Large intestine (tissue), 12 donors: Measurements from ENCODE around the gene CAVIN1. TPM values are rescaled to one million over a fixed set of nuclear protein-coding genes. Genes with fewer than 3 reads are reported as not detected.

ENCODE experiments used
- DNase-seq, 2 donors: peaks; one replicate each; pipeline versions ENCODE4 v3.0.0 to v3.0.0-alpha.2; 2013
- H3K27ac ChIP-seq: one replicate; pipeline ENCODE4 v1.5.1; 2013; ENCODE audit warnings: low read length
- H3K27me3 ChIP-seq: 2 replicates; pipeline ENCODE4 v1.6.1; 2013; ENCODE audit warnings: low read length; ENCODE audit not compliant: control insufficient read depth, insufficient read depth
- H3K36me3 ChIP-seq: 2 replicates; pipeline ENCODE4 v1.6.1; 2013; ENCODE audit warnings: low read length; ENCODE audit not compliant: control insufficient read depth, insufficient read depth
- H3K4me1 ChIP-seq: one replicate; pipeline ENCODE4 v1.6.1; 2013; ENCODE audit warnings: low read length; ENCODE audit not compliant: control insufficient read depth, insufficient read depth
- H3K4me3 ChIP-seq: one replicate; pipeline ENCODE4 v1.5.1; 2013; ENCODE audit warnings: low read length
- H3K9me3 ChIP-seq: one replicate; pipeline ENCODE4 v1.6.1; 2013; ENCODE audit warnings: mild to moderate bottlenecking, low read depth, low read length, moderate library complexity; ENCODE audit not compliant: control insufficient read depth
- WGBS: methylation state at CpG from one replicate; pipeline ENCODE4 v1.1.5; 2013; ENCODE audit warnings: low lambda C conversion rate; ENCODE audit not compliant: insufficient coverage; 5-methylcytosine and 5-hydroxymethylcytosine counted together
- long read RNA-seq, 11 donors: transcript quantifications; one replicate each; lab custom pipeline, GENCODE V29; 2026
- polyA plus RNA-seq: library from polyadenylated mRNA; unstranded; fragments of 120-200 nt; gene quantifications from one replicate; pipeline ENCODE4 v1.2.1, GENCODE V29; 2013

CAVIN1 gene, protein sequence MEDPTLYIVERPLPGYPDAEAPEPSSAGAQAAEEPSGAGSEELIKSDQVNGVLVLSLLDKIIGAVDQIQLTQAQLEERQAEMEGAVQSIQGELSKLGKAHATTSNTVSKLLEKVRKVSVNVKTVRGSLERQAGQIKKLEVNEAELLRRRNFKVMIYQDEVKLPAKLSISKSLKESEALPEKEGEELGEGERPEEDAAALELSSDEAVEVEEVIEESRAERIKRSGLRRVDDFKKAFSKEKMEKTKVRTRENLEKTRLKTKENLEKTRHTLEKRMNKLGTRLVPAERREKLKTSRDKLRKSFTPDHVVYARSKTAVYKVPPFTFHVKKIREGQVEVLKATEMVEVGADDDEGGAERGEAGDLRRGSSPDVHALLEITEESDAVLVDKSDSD
- polyA plus RNA-seq = 71.0 TPM
- long read RNA-seq, donor 1, transcript CAVIN1-201 (2 exons, 3,828 nt) = major isoform, 25 of 25 reads
- long read RNA-seq, donor 1, partial matches to known transcripts = 0 of 25 reads
- long read RNA-seq, donor 1, other reads (novel, unspliced or antisense) = 0 of 25 reads
- long read RNA-seq, donor 2, transcript CAVIN1-201 (2 exons, 3,828 nt) = major isoform, 45 of 45 reads
- long read RNA-seq, donor 2, partial matches to known transcripts = 0 of 45 reads
- long read RNA-seq, donor 2, other reads (novel, unspliced or antisense) = 0 of 45 reads
- long read RNA-seq, donor 3 = 0 reads
- long read RNA-seq, donor 4, partial matches to known transcripts = 0 of 1 reads
- long read RNA-seq, donor 4, other reads (novel, unspliced or antisense) = 0 of 1 reads
- long read RNA-seq, donor 5, transcript CAVIN1-201 (2 exons, 3,828 nt) = major isoform, 48 of 48 reads
- long read RNA-seq, donor 5, partial matches to known transcripts = 0 of 48 reads
- long read RNA-seq, donor 5, other reads (novel, unspliced or antisense) = 0 of 48 reads
- long read RNA-seq, donor 6, transcript CAVIN1-201 (2 exons, 3,828 nt) = major isoform, 37 of 37 reads
- long read RNA-seq, donor 6, partial matches to known transcripts = 0 of 37 reads
- long read RNA-seq, donor 6, other reads (novel, unspliced or antisense) = 0 of 37 reads
- long read RNA-seq, donor 7, transcript CAVIN1-201 (2 exons, 3,828 nt) = major isoform, 28 of 28 reads
- long read RNA-seq, donor 7, partial matches to known transcripts = 0 of 28 reads
- long read RNA-seq, donor 7, other reads (novel, unspliced or antisense) = 0 of 28 reads
- long read RNA-seq, donor 8, transcript CAVIN1-201 (2 exons, 3,828 nt) = major isoform, 19 of 19 reads
- long read RNA-seq, donor 8, partial matches to known transcripts = 0 of 19 reads
- long read RNA-seq, donor 8, other reads (novel, unspliced or antisense) = 0 of 19 reads
- long read RNA-seq, donor 9, transcript CAVIN1-201 (2 exons, 3,828 nt) = major isoform, 13 of 13 reads
- long read RNA-seq, donor 9, partial matches to known transcripts = 0 of 13 reads
- long read RNA-seq, donor 9, other reads (novel, unspliced or antisense) = 0 of 13 reads
- long read RNA-seq, donor 10, transcript CAVIN1-201 (2 exons, 3,828 nt) = major isoform, 13 of 13 reads
- long read RNA-seq, donor 10, partial matches to known transcripts = 0 of 13 reads
- long read RNA-seq, donor 10, other reads (novel, unspliced or antisense) = 0 of 13 reads
- long read RNA-seq, donor 11, transcript CAVIN1-201 (2 exons, 3,828 nt) = major isoform, 17 of 17 reads
- long read RNA-seq, donor 11, partial matches to known transcripts = 0 of 17 reads
- long read RNA-seq, donor 11, other reads (novel, unspliced or antisense) = 0 of 17 reads

DNA sequence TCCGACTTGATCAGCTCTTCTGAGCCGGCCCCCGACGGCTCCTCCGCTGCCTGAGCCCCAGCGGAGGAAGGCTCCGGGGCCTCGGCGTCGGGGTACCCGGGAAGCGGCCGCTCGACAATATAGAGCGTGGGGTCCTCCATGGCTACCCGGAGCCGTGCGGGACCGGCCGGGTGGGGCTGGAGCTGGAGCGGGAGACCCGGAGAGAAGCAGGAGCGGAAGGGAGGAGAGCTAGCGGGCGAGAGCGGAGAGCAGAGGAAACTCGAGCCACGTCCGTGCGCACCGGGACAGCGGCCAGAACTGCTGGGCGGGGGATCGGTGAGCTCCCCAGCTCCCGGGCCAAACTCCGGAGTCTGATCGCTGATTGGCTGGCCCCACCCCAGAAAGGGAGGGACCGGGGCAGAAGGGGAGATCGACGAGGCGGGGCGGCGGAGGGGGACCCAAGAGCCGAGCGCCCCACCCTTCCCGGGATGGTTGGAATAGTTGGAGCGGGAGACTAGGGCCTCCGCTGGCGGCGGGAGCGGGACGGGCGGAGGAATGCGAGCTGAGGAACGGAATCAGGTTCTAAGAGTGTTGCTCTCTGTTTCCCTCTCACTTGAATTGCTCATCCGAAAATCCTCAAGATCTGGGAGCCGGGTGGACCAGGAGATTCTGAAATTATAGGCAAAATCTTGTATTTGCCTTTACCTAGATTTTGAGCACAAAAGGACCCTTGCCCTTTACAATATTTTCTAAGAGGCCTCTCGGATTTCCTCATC lies at the start of gene CAVIN1:
CAVIN1 (minus strand) TSS at position 299 of the 755 bp plus-strand sequence; CDS start at position 140, 159 bp downstream.
- H3K36me3 ChIP-seq = no peaks in the 10 kb centered on the region
- peaks cover 34% of the 10 kb centered on the region for H3K27me3 ChIP-seq
- H3K27ac ChIP-seq = peak within 1 kb of the TSS; percentile 72
- no CpG with 5 or more reads among the region's 58 CpGs for WGBS
- peak; percentile 84 to 89 for DNase-seq
- peaks cover 14% of the 10 kb centered on the region for H3K9me3 ChIP-seq
- peak within 1 kb of the TSS; percentile 82 for H3K4me3 ChIP-seq
- H3K4me1 ChIP-seq = peaks cover 18% of the 10 kb centered on the region

DNA sequence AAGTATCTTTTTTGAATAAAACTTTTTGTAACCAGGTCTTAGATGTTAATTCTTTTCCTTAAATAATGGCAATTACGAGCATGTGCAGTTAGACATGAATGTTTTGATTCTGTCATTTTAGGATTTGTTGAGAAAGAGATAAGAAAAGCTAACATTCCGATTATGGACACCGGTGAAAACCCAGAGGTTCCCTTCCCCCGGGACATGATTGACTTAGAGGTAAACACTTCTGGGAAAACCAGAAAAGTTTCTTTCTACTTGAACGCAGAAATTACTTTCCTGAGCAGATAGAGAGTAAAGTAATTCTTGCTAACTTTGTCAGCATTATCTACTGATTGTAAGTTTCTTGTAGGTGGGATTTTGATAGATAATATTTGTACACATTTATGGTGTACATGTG lies 44.8 kb upstream of the CAVIN1 start:
- Histone ChIP-seq H3K4me3 (no peak overlapping the region), H3K27ac (no peak overlapping the region), H3K4me1 (peaks cover 21% of the 10 kb centered on the region), H3K27me3 (no peaks in the 10 kb centered on the region), H3K36me3 (peaks cover 43% of the 10 kb centered on the region), H3K9me3 (no peaks in the 10 kb centered on the region)
- DNase-seq = no peak
- WGBS = 20% methylated on average over 1 of the region's 5 CpGs

DNA sequence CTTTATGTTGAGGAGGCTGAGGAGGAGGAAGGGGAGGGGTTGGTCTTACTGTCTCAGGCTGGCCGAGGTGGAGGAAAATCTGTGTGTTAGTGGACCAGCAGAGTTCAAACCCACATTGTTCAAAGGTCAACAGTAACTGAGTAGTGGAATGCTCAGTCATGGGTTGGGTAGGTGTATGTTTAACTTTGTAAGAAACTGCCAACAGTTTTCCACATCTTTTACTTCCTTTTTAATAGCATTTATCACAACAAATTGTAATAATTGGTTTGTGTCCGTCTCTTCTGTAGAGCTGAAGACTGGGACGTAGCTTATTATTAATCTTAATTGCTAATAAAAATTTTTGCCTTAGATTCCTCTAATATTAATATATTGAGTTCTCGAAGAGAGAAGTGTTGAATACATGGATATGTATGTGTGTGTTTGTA lies 40.9 kb upstream of the CAVIN1 start:
- peak; percentile 61 to 85 for DNase-seq
- H3K27ac ChIP-seq = peak overlapping the region; percentile 80
- 43% methylated on average over 1 of the region's 4 CpGs for WGBS
- H3K27me3 ChIP-seq = no peaks in the 10 kb centered on the region
- no peaks in the 10 kb centered on the region for H3K9me3 ChIP-seq
- H3K4me1 ChIP-seq = peaks cover 25% of the 10 kb centered on the region
- no peak overlapping the region for H3K4me3 ChIP-seq
- H3K36me3 ChIP-seq = peaks cover 31% of the 10 kb centered on the region

DNA sequence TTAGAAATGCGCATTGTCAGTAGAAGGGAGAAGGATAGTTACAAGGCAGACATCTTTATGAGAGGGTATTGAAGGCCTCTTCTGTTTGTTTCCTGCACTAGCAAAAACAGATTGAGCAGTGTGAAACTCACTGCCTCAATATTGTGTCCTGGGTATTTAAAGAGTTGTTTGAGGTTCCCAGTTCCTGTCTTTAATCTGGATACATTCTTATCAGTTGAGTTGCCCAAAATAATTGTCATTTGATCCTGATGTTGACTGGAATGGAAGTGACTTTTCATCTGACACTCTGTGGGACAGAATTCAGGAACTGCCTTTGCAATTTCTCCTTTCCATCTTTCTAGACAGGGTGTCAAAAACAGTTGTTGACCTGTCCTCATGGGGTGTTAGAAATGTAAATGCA lies 37.3 kb upstream of the CAVIN1 start:
- Histone ChIP-seq H3K9me3 (no peaks in the 10 kb centered on the region), H3K27ac (peak overlapping the region; percentile 96), H3K4me3 (peak overlapping the region; percentile 84), H3K27me3 (no peaks in the 10 kb centered on the region), H3K36me3 (peaks cover 14% of the 10 kb centered on the region), H3K4me1 (peaks cover 18% of the 10 kb centered on the region)
- no peak for DNase-seq
- no CpG with 5 or more reads among the region's 1 CpG for WGBS

DNA sequence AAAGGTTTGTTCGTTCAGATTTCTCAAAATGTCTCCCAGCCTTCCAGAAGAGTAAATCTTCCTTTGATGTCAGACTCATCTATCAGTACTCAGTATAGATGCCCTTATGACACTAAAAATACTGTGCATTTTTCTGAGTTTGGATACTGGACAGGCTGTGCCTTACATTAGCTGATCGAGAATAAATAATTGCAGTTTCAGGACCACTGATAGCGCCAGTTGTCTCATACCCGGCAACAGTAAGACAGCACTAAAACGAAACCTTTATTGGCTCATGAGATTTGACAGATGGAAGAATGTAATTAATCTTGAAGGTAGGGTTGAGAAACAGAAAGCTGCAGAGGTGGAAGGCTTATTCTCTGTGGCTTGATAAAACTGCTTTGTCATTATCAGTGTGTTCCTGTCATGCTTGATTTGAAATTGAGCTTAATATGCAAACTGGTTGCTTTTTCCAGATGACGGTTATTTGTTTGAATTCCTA lies 36.8 kb upstream of the CAVIN1 start:
- peak; percentile 44 to 70 for DNase-seq
- Histone ChIP-seq H3K4me1 (peaks cover 14% of the 10 kb centered on the region), H3K9me3 (no peaks in the 10 kb centered on the region), H3K36me3 (peaks cover 14% of the 10 kb centered on the region), H3K27ac (peak overlapping the region; percentile 96), H3K27me3 (no peaks in the 10 kb centered on the region), H3K4me3 (peak overlapping the region; percentile 84)
- WGBS = no CpG with 5 or more reads among the region's 6 CpGs

- H3K27ac ChIP-seq = peak overlapping the region; percentile 96
- H3K9me3 ChIP-seq = no peaks in the 10 kb centered on the region
- H3K4me3 ChIP-seq = peak overlapping the region; percentile 84
- peaks cover 14% of the 10 kb centered on the region for H3K36me3 ChIP-seq
- H3K27me3 ChIP-seq = no peaks in the 10 kb centered on the region
- H3K4me1 ChIP-seq = peaks cover 11% of the 10 kb centered on the region
- peak; percentile 61 to 80 for DNase-seq
- no CpG with 5 or more reads among the region's 11 CpGs for WGBS
These were observed 36.3 kb upstream of the CAVIN1 start for GRCh38 chr17:42459256-42459800.

DNA sequence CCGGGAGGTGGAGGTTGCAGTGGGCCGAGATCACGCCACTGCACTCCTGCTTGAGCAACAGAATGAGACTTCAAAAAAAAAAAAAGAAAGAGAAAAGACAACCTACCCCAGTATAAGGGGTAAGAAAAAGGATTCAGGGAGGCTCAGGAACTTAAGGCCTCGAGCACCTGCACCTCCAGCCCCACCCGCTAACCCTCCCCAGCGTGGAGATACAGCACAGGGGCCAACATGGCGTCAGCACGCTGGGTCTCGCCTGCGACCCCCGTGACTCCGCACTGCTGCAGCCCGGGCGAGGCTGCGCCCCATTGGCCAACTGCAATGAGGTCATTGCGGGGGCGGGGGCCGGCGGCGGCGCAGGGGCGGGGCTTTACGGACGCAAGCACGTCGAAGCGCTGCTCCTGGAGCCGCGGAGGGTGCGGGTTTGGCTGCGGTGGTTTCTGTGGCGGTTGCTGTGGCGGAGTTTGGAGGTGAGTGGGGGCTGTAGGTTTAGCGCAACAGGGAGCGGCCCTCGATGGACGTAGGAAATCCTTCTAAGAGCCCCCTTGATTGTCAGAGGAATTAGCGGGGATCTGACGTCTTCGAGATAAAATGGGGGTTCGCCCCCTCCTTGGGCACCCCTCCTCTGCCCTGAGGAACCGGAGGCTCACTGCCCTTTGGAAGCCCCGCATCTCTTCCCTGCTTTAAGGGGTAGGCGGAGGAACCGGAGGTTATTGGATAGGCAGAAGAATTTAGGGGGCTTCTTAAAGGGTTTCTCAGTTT lies 35.6 kb upstream of the CAVIN1 start, which contains the start of gene ATP6V0A1:
ATP6V0A1 (plus strand) TSS at position 382 of the 759 bp plus-strand sequence. CDS start 2,017 bp downstream, outside the sequence.
- H3K4me3 ChIP-seq = peak within 1 kb of the TSS; percentile 84
- H3K27ac ChIP-seq = peak within 1 kb of the TSS; percentile 96
- WGBS = 10% methylated on average over 2 of the region's 45 CpGs
- no peaks in the 10 kb centered on the region for H3K27me3 ChIP-seq
- peak; percentile 92 to 94 for DNase-seq
- H3K4me1 ChIP-seq = peaks cover 9% of the 10 kb centered on the region
- no peaks in the 10 kb centered on the region for H3K9me3 ChIP-seq
- H3K36me3 ChIP-seq = peaks cover 14% of the 10 kb centered on the region

- Histone ChIP-seq H3K4me3 (no peak overlapping the region), H3K4me1 (peaks cover 9% of the 10 kb centered on the region), H3K9me3 (no peaks in the 10 kb centered on the region), H3K27me3 (no peaks in the 10 kb centered on the region), H3K27ac (peak overlapping the region; percentile 59), H3K36me3 (peaks cover 12% of the 10 kb centered on the region)
- 50% methylated on average over 3 of the region's 6 CpGs for WGBS
- DNase-seq = no peak
These were observed 34.2 kb upstream of the CAVIN1 start for GRCh38 chr17:42457107-42457792.
